Renal pelvis (tissue), 4 donors: ENCODE data around the gene ZC3H14. TPM values are rescaled to one million over a fixed set of nuclear protein-coding genes. Genes with fewer than 3 reads are reported as not detected.

Experiments
- DNase-seq: peaks from one replicate; pipeline ENCODE4 v3.0.0-alpha.2; 2013
- polyA plus RNA-seq, 3 donors: library from polyadenylated mRNA; unstranded; fragments of 120-200 nt; gene quantifications; one replicate each; pipeline ENCODE4 v1.2.1, GENCODE V29; 2013; ENCODE audit not compliant: insufficient read length in 3 of 3

Gene ZC3H14
- polyA plus RNA-seq, 3 donors: 94.2 to 106 (median 98.8) TPM

GRCh38 chr14:88669346-88669745 lies 106.5 kb downstream of the ZC3H14 start:
- no peak for DNase-seq

Other genes with a start within 250 kb of the ZC3H14 start
- under 1 TPM; 0.18 to 0.50 (median 0.28) TPM for gene KCNK10, start 239.8 kb upstream of the ZC3H14 start, polyA plus RNA-seq
- gene SPATA7, start 177.4 kb upstream of the ZC3H14 start, polyA plus RNA-seq: 10 to 100 TPM; 22.5 to 25.9 (median 24.7) TPM
- gene PTPN21, start 8.0 kb upstream of the ZC3H14 start, polyA plus RNA-seq: 10 to 100 TPM; 32.6 to 39.4 (median 34.0) TPM
- 1 to 10 TPM; 2.4 to 3.4 (median 2.8) TPM for gene EML5, start 229.9 kb downstream of the ZC3H14 start, polyA plus RNA-seq